ENCODE results near the gene HELZ.
"Not testable (repeated sequence)": the region's sequence is repeated elsewhere in the genome, so short reads cannot be mapped to it uniquely, and the experiment has no call there.

The HELZ gene

DNA sequence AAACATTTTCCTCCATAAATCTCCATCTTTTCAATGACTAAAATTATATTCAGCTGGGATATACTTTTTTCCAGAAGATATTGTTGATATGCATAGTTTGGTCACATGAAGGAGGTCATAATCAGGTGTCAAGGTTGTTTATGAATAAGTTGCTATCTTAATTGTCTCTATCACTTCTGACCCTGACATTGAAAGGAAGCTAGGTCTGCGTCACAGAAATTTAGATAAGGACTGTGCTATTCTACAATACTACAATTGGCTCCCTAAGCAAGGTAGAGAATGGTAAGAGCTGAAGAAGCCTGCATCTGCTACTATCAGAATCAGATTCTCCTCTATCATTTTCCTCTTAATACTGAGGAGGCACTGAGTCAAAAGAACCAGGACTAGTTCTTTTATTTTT is 133.2 kb downstream of the HELZ start:
- DNase-seq: no peak

DNA sequence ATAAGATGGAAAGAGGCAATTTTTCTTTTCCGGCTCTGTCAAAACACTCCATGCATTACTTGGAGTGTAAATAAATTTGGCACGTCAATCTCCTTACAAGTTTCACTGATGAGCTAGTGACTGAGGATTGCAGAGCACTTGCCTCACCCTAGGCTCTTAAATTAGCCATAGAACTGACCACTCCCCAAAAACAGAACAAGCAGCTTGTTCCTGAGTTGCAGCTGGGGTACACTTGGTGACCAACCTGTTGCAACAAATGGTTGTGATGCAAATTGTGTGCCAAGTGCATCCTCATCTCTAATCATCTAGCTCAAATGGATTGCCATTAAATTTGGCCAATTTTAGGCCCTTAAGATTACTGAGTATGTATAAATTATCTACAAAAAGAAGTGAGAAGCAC is 133.7 kb downstream of the HELZ start:
- DNase-seq: no peak

DNA sequence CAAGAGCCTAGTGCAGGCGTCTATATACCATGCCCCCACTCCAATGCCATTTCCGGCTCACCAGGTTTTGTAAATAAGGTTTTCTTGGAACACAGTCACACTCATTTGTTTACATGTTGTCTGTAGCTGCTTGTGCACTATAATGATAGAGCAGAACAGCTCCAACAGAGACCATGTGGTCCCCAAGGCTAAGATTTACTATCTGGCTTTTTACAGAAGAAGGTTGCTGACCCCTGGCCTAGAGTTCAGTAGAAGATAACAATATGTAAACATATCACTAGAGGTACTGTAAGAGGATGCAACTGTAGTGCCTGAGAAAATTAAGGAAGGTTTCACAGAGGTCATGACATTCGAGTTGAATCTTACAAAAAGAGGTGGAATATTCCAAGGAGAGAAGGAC is 134.4 kb downstream of the HELZ start:
- DNase-seq: no peak

DNA sequence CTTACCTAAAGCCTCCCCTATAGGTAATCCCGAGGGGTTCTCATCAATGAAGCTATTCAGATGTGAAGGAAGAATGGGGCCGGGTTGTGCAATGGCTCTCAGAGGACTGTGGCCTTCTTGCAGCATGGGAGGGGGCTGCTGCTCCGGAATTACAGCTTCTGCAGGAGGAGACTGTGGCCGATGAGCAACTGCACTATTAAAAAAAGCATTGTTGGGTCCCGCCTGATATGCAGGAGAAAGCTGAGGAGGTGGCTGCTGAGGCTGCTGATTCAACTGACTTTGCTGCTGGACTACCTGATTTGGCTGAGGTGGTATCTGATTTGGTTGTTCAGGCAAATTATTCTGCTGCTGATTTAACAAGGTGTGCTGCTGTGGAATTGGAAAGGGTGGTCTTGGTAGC is 135.9 kb downstream of the HELZ start:
- no peak for DNase-seq

DNA sequence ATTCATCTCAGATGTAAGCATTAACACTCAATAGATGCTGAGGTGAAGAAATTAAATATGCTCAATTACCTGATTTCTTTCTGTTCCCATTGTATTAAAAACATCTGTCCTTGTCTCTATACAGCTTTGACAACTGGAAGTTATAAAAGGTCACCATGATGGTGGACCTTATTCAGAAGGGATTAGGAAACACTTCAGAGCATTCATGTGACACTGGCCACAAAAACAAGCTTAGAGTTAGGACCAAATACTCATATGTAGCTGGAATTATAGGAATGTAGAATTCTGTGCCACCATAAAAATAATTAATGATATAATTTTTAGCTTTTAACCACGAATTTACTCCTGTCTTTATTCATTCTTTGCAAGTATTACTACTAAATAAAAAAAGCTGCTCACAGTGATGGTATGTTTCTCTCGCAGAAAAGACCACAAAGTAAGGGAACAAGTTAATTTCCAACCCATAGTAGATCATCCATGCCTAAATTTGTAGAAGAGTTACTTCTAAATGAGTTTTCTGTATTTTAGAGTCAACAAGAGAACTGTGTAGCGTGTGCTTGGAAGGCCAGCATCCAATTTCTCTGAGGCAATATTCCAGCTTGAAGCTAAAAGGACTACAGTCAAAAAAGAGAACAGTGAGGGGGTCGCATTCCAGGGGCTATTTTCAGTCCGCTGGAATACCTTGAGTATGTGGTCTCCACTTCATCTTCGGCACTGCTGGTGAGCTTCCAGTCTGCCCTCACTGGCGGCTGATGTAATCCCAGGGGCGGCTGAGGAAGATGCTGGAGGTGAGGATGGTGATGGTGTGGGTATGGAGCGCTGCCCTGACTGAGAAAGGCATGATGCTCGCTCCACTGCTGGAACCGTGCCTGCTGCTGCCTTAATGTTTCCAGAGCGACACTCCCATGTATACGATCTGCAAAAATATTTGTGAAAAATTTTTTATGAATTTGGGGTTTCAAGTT is 136.9 kb downstream of the HELZ start:
- no peak for DNase-seq

DNA sequence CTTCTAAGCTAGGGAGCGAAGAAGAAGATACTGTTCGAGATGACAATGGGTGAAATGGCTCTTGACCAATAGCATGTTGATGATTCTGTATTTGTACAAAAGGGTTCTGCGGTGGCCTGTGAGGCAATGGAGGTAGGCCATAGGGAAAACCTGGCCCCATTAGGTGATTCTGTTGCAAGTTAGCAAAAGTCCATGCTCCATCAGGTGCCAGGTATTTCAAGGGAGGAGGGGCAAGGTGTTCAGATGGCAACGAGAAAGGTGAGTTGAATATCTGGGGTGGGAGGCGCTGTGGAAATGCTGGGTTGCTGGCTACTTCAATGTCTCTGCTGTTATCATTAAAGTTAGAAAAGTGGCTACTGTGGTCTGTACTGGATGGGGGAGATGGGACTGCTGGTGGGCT is 137.8 kb downstream of the HELZ start:
- no peak for DNase-seq

DNA sequence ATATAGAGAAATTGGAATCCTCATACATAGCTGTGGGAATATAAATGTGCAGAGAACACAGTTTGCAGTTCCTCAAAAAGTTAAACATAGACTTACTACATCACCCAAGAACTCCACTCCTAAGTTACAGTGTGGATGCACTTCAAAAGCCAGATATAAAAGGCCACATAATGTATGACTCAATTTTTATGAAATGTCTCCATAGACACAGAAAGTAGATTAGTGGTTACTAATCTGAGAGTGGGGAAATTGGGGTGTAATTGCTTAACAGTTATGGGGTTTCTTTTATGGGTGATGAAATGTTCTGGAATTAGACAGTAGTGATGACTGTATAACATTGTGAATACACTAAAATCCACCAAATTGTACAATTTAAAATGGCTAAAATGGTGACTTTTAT is 139.8 kb downstream of the HELZ start:
- DNase-seq: no peak

DNA sequence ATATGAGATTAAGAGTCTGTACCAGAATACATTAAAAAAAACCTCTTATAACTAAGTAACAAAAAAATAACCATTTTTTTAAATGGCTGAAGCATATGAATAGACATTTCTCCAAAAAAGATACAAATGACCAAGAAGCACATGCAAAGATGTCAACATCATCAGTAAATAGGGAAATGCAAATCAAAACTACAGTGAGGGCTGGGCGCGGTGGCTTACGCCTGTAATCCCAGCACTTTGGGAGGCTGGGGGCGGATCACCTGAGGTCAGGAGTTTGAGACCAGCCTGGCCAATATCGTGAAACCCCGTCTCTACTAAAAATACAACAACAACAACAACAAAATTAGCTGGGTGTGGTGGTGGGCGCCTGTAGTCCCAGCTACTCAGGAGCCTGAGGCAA is 140.4 kb downstream of the HELZ start:
- DNase-seq: not testable (repeated sequence)

DNA sequence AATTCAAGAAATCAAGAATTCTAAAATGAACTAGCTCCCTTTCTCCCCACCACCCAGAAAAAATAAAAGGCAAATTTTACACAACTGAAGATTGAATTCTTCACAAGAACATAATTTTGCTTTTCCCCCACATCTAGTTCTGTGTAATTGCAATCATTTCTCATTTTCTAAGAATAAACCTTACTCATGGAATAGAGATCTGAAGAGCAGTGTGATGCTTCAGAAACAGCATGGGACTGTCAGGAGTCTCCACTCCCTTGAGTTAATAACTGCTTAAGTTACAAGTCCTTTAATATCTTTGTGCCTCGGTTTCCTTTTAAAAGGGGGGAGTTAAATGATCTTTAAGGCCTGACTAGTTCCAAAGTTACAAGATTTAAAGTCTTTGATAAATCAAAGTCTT is 147.0 kb downstream of the HELZ start:
- no peak for DNase-seq

DNA sequence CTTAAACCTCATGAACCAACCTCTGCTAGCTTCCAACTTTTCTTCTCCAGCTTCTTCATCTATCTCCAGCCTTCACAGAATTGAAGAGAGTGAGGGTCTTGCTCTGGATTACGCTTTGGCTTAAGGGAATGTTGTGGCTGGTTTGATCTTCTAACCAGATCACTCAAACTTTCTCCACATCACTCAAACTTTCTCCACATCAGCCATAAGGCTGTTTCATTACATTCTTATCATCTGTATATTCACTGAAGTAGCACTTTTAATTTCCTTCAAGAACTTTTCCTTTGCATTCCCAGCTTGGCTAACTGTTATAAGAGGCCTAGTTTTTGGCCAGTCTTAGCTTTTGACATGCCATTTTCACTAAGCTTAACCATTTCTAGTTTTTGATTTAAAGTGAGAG is 148.4 kb downstream of the HELZ start:
- DNase-seq: no peak

DNA sequence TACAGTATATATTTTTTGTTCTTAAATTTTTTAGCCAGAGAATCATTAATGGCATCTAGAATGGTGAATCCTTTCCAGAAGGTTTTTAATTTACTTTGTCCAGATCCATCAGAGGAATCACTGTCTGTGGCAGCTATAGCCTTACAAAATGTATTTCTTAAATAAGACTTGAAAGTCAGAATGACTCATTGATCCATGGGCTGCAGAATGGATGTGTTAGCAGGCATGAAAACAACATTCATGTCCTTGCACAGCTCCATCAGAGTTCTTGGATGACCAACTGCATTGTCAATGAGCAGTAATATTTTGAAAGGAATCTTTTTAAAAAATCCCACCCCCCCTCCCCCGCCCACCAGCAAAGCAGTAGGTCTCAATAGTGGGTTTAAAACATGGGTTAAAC is 149.2 kb downstream of the HELZ start:
- no peak for DNase-seq

DNA sequence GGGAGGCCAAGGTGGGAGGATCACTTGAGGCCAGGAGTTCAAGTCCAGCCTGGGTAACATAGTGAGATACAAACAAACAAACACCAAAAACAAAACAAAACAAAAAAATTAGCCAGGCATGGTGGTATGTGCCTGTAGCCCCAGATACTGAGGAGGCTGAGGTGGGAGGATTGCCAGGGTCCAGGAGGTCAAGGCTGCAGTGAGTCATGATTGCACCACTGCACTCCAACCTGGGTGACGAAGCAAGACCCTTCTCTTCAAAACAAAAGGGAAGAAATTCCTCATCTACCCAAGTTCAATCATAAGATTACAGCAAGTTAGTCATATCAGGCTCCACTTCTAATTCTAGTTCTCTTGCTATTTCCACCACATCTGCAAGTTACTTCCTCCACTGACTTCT is 149.7 kb downstream of the HELZ start:
- not testable (repeated sequence) for DNase-seq

DNA sequence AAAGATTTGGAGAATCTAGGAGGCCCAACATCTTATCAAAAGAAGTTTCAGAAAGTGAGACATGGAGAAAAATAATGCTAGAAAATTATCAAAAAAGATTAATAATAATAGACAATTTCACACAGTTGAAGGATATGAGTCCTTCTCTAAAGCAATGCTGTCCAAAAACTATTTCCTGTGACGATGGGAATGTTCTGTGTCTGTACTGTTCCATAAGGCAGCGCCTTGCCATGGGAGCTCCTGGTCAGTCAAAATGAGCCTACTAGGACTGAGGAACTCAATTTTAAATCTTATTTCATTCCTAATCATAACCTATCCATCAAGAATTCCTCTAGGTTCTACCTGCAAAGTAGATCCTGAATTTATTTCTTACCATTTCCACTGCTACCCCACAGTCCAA is 151.6 kb downstream of the HELZ start:
- no peak for DNase-seq

DNA sequence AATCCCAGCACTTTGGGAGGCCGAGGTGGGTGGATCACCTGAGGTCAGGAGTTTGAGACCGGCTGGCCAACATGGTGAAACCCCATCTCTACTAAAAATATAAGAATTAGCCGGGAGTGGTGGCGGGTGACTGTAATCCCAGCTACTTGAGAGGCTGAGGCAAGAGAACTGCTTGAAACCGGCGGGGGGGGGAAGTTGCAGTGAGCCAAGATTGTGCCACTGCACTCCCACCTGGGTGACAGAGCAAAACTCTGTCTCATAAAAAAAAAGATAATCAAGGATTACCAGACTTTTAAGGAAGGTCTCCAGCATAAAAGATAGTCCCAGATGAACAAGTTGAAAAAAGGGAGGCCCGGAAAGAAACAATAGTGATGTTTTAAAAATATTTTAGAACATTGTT is 152.3 kb downstream of the HELZ start:
- not testable (repeated sequence) for DNase-seq

DNA sequence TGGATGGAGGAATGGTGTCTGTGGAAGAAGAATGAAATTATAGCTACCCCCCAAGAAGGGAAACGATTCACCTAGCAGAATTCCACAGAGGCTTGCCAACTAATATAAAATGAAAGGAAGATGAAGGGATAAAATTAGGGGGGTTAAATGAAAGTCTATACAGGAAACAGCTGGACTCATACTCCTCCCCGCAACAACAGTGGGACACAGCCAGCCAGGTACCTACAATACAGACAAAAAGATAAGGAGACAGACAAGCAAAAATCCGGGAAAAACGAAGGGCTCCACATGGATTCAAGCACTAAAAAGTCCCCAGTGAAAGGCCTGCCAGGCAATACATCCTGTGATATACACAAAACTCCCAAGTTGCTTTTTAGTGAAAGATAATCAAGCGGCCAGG is 152.7 kb downstream of the HELZ start:
- DNase-seq: no peak

DNA sequence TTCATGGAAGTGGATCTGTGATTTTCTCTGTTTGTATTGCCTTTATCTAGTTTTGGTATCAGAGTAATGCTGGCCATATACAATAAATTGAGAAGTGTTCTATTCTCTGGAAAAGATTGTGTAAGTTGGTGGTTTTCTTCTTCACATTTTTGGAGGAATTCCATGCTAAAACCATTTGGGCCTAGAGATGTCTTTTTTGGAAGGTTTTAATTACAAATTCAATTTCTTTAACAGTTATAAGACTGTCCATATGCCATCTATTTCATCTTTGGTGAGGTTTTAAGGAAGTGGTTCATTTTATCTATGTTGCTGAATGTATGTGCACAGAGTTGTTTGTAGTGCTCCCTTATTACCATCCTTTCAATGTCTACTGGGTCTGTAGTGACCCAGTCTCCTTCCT is 154.7 kb downstream of the HELZ start:
- DNase-seq: no peak

DNA sequence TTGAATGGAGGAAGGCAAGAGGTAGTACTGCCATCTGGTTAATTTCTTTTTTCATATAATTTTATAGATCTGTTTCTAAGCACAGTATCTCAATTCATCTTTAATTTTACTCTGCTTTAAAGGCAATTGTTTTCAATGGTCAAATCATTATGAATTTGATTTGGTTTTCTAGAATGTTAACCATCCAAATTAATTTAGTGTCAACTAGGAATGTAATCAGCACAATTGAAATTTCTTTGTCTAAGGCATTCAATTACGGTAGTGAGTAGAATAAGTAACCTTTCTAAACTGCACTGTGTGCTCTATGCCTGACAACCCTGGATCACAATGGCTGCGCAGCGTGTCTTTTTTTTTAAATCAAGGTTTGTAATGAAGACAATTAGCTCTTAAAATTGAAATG is 156.4 kb downstream of the HELZ start:
- no peak for DNase-seq

DNA sequence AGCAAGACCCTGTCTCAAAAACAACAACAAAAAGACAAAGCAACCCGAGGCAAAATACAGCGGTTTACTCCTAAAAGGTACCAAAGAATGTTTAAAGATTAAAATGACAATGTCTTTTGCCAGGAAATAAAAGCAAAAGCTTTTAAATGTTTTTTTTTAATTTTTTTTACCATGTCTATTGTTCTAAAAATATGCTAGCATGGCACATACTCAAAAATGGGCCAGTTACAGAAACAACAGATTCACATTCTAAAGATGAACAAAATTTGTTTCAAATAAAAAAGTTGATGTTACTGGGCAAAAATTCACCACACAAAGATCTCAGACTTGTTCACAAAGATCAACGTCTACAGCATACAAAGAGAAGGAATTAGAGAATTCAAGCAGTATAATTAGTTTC is 159.6 kb downstream of the HELZ start:
- DNase-seq: no peak

DNA sequence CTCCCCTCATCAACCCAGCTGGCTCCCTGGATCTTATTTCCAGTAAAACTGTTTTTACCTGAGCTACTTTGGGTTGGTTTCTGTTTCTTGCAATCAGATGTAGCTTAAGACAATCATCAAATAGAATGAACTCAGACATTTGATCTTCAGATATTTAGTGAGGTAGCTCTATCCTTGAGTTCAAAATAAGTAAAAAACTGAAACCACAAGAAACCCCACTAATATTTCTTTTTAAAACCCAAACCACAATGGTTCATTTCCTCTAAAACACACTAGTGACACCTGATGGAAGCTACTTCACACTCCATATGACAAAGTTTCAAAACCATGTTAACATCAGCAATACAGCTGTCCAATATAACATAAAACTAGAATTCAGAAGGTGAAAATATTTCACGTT is 162.9 kb downstream of the HELZ start:
- no peak for DNase-seq

DNA sequence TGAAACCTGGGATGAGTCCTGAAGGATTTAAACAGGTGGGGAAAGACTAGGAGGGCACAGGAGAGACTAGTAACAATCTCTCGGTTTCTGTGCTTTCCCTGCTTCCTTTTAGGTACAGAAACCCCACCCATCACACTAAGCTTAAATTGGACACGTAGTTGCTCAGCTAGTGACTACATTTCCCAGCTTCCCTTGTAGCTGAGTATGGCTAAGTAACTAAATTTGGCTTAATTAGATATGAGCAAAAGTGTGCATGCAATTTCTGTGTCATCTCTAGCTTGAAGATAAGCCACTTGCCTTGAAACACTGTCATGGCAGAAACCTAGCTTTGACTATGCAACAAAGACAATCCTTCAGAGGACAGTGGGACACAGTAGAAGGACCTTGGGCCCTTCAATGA is 164.2 kb downstream of the HELZ start:
- no peak for DNase-seq

DNA sequence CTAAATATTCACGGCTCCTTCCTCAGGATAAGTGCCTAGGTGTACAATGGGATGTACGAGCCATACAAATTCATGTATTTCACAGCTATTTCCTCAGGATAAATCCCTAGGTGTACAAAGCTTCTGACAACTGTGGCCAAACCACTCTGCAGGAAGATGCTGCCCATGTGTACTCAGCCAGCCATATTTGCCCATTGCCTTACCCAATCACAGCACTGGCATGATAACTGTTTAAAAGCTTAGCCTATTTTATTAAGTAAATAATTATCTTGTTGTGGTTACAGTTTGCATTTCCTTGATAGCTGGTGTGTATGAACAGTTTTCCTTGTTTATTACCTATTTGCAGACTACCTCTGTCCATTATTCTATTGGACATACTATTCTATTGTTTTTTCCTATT is 165.5 kb downstream of the HELZ start:
- DNase-seq: no peak

DNA sequence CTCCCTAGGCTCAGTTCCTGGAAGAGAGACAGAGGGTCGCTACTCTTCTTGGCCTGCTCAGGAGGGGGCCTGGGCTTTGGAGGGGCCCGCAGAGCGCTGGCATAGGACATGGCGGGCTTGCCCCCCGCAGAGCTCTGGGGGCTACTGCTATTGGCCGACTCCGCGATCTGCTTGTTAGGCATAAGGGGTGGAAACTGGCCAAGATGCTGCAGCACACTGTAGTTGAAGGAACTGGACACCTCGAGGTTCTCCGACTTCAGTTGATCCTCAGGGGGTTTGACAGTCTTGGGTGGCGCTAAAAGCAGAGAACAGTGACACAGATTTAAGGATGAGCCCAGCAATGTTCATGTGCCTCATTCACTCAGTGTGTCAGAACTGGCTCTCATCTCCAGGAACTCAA is 166.7 kb downstream of the HELZ start:
- no peak for DNase-seq

DNA sequence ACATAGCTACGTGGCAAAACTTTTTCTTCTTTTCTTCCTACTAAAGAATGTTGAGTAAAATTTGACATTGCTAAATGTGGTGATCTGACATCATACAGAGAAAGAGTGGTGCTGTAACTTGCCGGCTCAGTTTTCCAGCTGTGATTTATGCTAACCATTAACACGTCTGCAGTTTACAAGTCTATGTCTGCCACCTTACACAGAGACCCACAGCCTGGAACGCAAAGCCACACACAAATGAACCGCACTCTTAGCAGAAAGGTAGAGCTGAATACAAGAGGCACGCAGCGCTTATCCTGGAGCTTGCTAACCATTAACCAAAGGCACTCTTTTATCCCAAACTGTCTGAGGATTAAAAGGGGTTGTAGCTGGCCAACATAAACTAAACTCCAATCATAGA is 168.7 kb downstream of the HELZ start:
- no peak for DNase-seq

DNA sequence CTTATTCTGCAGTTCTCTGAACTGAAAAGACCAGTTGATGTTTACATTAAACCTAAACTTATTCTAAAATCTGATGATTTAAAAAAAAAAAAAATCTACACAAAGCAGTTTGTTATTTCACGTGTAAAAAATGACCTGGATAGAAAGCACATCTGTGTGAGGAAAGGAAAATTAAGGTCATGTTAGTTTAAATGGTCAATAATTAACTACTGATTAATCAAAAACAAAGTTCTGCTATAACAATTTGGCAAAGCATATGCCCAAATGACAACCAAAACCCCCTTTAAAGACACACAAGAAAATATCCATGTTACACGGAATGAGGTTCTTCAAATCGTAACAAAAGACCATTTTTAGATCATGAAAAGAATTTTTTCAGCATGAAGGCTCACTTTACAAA is 170.2 kb downstream of the HELZ start:
- DNase-seq: no peak

DNA sequence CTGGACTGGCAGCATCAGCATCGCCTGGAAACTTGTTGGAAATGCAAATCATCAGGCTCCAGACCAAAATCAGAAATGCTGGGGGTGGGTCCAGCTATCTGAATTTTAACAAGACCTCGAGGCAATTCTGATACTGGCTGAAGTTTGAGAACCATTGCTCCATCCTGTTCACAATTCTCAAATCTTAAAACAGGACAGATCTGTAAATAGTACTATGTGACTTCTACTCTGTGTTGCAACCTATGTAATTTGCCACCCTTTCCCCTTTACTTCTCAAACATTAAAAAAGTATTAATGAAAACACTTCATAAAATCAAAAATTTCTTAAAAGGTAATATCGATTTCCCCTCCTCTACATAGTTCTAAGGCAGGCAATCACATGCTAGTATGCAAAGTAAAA is 172.1 kb downstream of the HELZ start:
- DNase-seq: no peak

All from CD4-positive, alpha-beta T cell treated with Interleukin-15 for 1 hour (primary cell).